HG02884 (cell line): ENCODE measurements around the gene PTPA.
A peak's percentile ranks its signal among the peaks of the same experiment; 100 is the strongest.

Source experiments
- ATAC-seq: cut with Tn5 transposase; IDR thresholded peaks from one replicate; pipeline ENCODE4 v1.9.1; 2021; ENCODE audit warnings: mild to moderate bottlenecking, moderate library complexity; ENCODE audit not compliant: unreplicated experiment

PTPA gene

GRCh38 chr9:129110740-129111527 lies at the start of gene PTPA, which contains the start of gene CRAT:
PTPA (plus strand) TSS chr9:129111415; CDS start chr9:129111601, 186 bp downstream.
CRAT (minus strand) TSS chr9:129110793; CDS start chr9:129110509, 284 bp downstream.
- peak; percentile 82 for ATAC-seq

GRCh38 chr9:129063061-129063460 lies 48.2 kb upstream of the PTPA start:
- ATAC-seq = no peak

- ATAC-seq = no peak
Measured at GRCh38 chr9:129064499-129064908, 46.7 kb upstream of the PTPA start.

GRCh38 chr9:129068110-129068509 lies 43.1 kb upstream of the PTPA start:
- no peak for ATAC-seq

GRCh38 chr9:129068990-129069861 lies 42.0 kb upstream of the PTPA start:
- ATAC-seq = no peak

- no peak for ATAC-seq
Measured at GRCh38 chr9:129069862-129070641, 41.2 kb upstream of the PTPA start.

GRCh38 chr9:129070696-129071525 lies 40.3 kb upstream of the PTPA start:
- no peak for ATAC-seq

GRCh38 chr9:129071526-129072126 lies 39.6 kb upstream of the PTPA start:
- no peak for ATAC-seq

- no peak for ATAC-seq
Measured at GRCh38 chr9:129072171-129072570, 39.0 kb upstream of the PTPA start.

GRCh38 chr9:129073404-129073803 lies 37.8 kb upstream of the PTPA start:
- ATAC-seq = no peak

GRCh38 chr9:129074106-129074505 lies 37.1 kb upstream of the PTPA start:
- ATAC-seq = no peak

- no peak for ATAC-seq
Measured at GRCh38 chr9:129075996-129076639, 35.1 kb upstream of the PTPA start.

- no peak for ATAC-seq
Measured at GRCh38 chr9:129076640-129077037, 34.6 kb upstream of the PTPA start.

GRCh38 chr9:129077236-129077635 lies 34.0 kb upstream of the PTPA start:
- no peak for ATAC-seq

GRCh38 chr9:129078691-129079503 lies 32.3 kb upstream of the PTPA start:
- no peak for ATAC-seq

GRCh38 chr9:129079829-129080228 lies 31.4 kb upstream of the PTPA start:
- ATAC-seq = no peak

GRCh38 chr9:129080298-129080600 lies 31.0 kb upstream of the PTPA start:
- ATAC-seq = no peak

- peak; percentile 94 for ATAC-seq
Measured at GRCh38 chr9:129080601-129081387, 30.4 kb upstream of the PTPA start, which contains the start of gene DOLPP1. DOLPP1 (plus strand) TSS chr9:129081111; CDS start chr9:129081132, 21 bp downstream.
